ENCODE measurements around the gene GSG1L.

The GSG1L gene

DNA sequence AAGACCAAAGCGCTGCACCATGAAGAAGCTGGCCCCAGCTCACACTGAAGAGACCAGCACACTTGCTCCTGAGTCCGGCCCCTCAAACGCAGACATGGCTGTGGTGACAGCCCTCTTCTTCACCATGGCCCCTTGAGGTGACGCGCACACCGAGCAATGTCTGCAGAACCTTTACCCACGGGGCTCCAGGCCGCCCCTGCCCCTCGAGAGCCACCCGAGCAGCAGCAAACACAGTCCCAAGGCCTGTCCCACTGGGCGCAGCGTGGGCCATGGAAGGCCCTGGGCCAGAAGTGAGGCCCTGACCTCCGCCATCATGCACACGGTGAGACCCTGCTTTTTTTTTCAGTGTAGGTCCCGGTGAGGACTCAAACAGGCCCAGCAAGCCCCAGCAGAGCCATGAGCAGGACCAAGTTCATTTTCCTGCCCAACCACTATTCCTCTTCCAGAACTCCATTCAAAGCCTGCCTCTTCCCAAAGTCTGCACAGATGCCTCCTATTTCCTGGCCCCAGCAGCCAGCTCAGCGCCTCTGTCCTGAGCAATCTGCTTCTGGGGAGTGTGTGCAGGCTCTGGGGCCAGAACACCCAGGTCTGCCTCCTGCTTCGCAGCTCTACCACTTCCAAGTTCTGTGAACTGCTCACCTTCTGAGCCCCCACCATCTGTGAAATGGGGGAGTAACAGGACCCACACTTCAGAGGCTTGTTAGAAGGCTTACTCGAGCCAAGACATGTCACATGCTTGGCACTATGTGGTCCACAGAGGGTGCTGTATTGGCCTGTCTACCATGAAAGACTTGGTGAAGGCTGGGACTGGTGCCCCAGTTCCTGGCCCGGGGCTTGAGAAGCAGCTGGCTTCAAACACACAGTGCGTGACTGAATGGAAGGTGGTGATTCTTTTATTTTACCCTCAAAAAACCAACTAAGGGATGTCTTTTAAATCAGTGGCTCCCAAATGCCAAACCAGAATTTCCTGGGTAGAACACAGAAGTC lies 35.7 kb upstream of the GSG1L start:
- Mint-ChIP-seq H3K4me3 (no peak overlapping the region), H3K27ac (no peak overlapping the region), H3K9me3 (no peaks in the 10 kb centered on the region), H3K27me3 (no peaks in the 10 kb centered on the region), H3K4me1 (ENCODE audit: low read depth) (no peaks in the 10 kb centered on the region), H3K36me3 (ENCODE audit: low read depth) (peaks cover 64% of the 10 kb centered on the region)

DNA sequence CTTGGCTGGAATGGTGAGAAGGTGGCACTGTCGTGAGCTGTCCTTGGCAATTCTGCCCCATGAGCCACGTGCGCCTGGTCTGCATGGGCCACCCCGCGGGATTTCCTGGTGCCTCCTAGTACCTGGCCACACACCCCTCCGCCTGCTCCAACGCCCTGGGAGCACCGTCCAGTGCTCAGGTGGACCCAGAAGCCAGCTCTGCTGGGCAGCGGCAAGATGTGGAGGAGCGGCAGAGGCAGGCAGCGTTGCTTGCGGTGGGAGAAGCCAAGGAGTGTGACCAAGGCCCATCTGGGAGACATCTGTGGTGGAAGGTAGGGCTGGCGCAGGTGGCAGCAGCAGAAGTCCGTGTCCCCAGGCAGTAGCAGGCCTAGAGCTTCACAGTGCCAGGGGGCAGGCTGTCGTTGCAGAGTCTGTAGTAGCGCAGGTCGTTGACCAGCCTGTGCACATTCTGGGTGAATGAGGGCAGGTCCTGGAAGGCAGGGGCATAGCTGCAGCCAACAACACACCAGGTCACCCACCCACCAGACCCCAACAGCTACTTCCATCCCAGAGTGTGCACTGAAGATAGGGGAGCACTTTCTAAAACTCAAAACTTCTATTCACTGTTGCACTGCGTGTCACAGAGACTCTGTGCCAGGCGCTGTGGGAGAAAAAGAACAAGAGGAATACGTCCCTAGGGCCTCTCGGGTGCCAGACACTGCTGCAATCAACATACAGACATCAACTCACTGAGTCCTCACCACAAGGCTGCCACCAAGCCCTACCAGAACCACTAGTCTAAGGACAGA lies 34.9 kb upstream of the GSG1L start:
- H3K27ac Mint-ChIP-seq: no peak overlapping the region
- no peak overlapping the region for H3K4me3 Mint-ChIP-seq
- no peaks in the 10 kb centered on the region for H3K27me3 Mint-ChIP-seq
- H3K4me1 Mint-ChIP-seq (ENCODE audit: low read depth): no peaks in the 10 kb centered on the region
- peaks cover 55% of the 10 kb centered on the region for H3K36me3 Mint-ChIP-seq (ENCODE audit: low read depth)
- no peaks in the 10 kb centered on the region for H3K9me3 Mint-ChIP-seq

DNA sequence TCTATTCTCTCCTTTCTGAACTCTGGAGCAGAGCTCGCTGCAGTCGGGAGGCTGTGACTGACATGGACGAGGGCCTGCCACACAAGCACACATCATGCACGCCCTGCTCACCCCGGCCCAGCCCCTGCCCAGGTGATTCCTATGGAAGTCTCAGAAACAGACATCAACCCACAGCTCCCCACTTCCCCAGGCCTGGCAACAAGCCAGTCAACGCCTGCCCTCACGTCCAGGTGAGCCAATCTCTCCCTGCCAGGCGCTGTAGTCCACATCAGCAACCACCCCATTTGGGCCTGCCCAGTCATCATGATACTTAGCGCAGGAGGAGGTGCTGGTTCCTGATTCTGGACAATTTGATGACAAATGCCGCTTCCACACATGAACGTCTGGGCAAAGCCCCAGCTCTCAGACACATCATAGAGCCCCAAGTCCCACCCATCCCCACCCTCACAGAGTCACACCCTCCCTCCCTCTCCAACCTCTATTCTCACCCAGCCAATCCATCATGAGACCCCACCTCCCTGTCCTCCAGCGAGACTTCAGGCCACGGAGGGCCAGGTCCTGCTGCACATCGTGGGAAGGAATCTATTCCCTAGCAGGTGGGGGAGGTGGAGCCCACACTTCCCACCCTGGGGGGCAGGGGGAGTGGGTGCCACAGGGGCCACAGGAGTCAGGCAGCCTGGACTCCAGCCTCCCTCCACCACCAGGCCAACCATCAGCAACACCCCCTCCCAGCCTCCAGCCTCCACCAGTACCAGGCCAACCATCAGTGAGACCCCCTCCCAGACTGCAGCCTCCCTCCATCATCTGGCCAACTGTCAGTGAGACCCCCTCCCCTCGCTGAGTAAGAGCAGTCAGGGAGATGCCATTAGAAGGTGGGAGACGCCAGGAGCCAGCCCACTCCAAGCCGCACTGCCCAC lies 33.7 kb upstream of the GSG1L start:
- Mint-ChIP-seq H3K27ac (no peak overlapping the region), H3K9me3 (no peaks in the 10 kb centered on the region), H3K4me1 (ENCODE audit: low read depth) (no peaks in the 10 kb centered on the region), H3K36me3 (ENCODE audit: low read depth) (peaks cover 45% of the 10 kb centered on the region), H3K4me3 (no peak overlapping the region), H3K27me3 (no peaks in the 10 kb centered on the region)

DNA sequence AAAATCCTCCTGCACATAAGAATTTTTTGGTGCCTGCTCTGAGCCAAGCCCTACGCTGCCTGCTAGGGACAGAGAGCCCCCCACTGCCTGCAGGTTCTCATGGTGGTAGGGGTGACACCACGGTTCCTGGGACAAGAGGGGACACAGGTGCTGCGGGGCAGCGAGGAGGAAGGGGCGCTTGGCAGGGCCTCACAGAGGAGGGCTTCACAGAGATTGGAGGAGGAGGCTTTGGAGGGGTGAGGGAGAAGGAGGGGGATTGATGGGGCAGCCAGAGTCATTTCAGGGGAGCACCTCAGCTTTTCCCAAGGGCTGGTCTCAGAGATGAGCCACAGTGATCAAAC lies 29.8 kb upstream of the GSG1L start:
- Mint-ChIP-seq H3K36me3 (ENCODE audit: low read depth) (peaks cover 16% of the 10 kb centered on the region), H3K27me3 (no peaks in the 10 kb centered on the region), H3K4me3 (no peak overlapping the region), H3K27ac (no peak overlapping the region), H3K9me3 (no peaks in the 10 kb centered on the region), H3K4me1 (ENCODE audit: low read depth) (no peaks in the 10 kb centered on the region)

- Mint-ChIP-seq H3K9me3 (no peaks in the 10 kb centered on the region), H3K4me3 (no peak overlapping the region), H3K4me1 (ENCODE audit: low read depth) (no peaks in the 10 kb centered on the region), H3K36me3 (ENCODE audit: low read depth) (peaks cover 11% of the 10 kb centered on the region), H3K27ac (no peak overlapping the region), H3K27me3 (no peaks in the 10 kb centered on the region)
Observed at GRCh38 chr16:28092721-28093384, 29.3 kb upstream of the GSG1L start.

DNA sequence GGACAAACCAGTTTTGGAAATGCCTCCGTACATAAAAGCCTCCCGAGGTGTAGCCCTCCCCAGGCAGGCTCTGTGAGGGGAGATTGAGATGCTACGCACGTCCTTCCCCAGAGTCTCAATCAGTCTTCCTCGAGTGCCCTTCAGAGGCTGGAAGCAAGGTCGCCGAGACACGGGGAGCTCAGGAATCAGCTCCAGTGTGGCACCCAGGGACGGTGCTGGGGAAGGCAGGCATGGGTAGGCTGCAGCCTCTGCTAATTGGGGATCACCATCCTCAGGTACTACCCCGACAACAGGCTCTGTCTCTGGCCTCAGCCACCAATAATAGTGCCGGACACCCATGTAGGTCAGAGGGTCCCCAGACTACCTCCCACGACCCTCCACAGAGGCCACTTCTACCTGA lies 28.1 kb upstream of the GSG1L start:
- Mint-ChIP-seq H3K9me3 (no peaks in the 10 kb centered on the region), H3K36me3 (ENCODE audit: low read depth) (peaks cover 2% of the 10 kb centered on the region), H3K27me3 (no peaks in the 10 kb centered on the region), H3K27ac (no peak overlapping the region), H3K4me3 (no peak overlapping the region), H3K4me1 (ENCODE audit: low read depth) (no peaks in the 10 kb centered on the region)

DNA sequence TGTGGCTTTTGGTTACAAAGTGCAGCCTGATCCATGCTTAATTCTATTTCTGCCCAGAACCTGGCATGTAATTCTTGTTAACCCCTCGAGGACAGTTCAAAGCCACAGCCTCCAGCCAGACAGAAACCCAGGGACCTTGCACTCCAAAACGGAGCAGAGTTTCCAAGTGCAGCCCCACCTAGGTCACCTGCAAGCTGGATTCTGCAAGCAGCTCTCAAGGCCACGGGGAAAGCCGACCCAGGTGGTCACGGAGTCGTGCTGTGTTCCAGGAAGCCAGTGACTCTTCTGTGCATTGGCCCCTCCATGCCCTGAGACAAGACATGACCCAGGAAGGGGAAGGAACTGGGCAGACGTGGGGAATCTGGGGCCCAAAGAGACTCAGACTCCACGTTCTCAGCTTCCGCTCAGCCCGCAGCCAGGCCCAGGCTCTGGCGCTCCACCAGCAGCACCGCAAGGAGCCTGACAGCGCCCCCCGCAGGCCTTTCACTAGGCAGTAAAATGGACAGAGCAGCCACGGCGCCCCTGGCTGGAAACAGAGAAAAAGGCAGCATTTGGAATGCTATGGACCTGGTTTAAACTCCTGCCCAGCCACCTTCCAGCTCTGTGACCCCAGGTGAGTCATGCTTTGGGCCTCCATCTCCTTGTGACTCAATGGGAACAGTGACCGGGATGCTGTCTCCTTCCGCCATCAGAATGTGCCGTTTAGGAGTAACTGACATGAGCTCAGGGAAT lies 27.3 kb upstream of the GSG1L start:
- H3K4me3 Mint-ChIP-seq: no peak overlapping the region
- no peaks in the 10 kb centered on the region for H3K9me3 Mint-ChIP-seq
- no peak overlapping the region for H3K27ac Mint-ChIP-seq
- no peaks in the 10 kb centered on the region for H3K27me3 Mint-ChIP-seq
- H3K36me3 Mint-ChIP-seq (ENCODE audit: low read depth): no peaks in the 10 kb centered on the region
- no peaks in the 10 kb centered on the region for H3K4me1 Mint-ChIP-seq (ENCODE audit: low read depth)

- H3K9me3 Mint-ChIP-seq: no peaks in the 10 kb centered on the region
- H3K36me3 Mint-ChIP-seq (ENCODE audit: low read depth): no peaks in the 10 kb centered on the region
- no peak overlapping the region for H3K4me3 Mint-ChIP-seq
- peak overlapping the region; percentile 43 for H3K27ac Mint-ChIP-seq
- H3K4me1 Mint-ChIP-seq (ENCODE audit: low read depth): no peaks in the 10 kb centered on the region
- no peaks in the 10 kb centered on the region for H3K27me3 Mint-ChIP-seq
Observed at GRCh38 chr16:28089992-28090365, 26.5 kb upstream of the GSG1L start.

DNA sequence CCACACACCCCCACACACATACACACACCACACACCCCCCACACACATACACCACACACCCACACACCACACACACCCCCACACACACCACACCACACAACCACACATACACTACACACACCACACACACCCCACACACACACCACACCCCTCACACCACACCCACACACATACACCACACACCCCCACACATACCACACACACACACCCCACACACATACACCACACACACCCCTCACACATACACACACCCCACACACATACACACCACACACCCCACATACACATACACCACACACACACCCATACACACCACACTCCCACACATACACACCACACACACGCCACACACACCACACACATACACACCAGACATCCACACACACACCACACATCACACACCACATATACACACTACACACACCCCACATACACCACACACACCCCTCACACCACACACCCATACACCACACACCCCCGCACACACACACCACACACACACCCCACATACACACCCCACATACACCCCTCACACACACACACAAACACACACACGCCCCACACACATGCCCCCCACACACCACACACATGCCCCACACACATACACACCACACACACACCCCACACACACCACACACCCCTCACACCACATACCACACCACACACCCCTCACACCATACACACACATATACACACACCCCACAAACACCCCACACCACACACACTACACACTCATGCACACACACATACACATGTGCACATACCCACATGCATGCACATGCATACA lies 25.9 kb upstream of the GSG1L start:
- no peaks in the 10 kb centered on the region for H3K36me3 Mint-ChIP-seq (ENCODE audit: low read depth)
- H3K4me3 Mint-ChIP-seq: no peak overlapping the region
- no peaks in the 10 kb centered on the region for H3K27me3 Mint-ChIP-seq
- H3K27ac Mint-ChIP-seq: peak overlapping the region; percentile 43
- H3K4me1 Mint-ChIP-seq (ENCODE audit: low read depth): no peaks in the 10 kb centered on the region
- no peaks in the 10 kb centered on the region for H3K9me3 Mint-ChIP-seq

DNA sequence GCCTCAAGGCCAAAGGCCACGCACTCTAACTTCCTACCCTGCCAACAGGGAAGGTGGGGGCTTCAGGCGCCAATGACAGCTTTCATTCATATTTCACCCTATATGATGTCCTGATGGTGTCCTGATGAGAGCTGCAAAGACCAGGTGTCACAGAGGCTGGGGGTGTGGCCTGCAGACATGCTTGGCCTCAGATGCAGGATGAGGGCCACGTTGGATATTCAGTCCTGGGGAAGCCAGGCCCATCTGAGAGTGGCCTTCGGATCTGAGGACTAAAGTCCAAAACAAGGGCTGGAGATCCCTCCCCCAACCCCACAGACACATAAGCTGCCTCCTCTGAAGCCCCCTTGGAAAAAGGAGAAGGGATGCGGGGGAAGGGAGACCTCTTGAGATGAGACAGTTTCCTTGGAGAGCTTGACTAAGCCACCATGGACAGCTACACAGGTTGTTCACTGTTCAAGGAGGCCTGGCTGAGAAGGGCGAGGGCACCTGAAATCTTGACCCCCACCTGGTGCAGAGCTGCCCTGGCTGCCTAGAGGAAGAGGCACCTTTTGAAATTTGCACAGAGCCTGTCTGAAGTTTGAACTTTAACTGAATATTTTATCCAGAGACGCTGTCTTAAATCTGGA lies 24.3 kb upstream of the GSG1L start:
- Mint-ChIP-seq H3K4me1 (ENCODE audit: low read depth) (no peaks in the 10 kb centered on the region), H3K9me3 (no peaks in the 10 kb centered on the region), H3K4me3 (no peak overlapping the region), H3K27ac (no peak overlapping the region), H3K36me3 (ENCODE audit: low read depth) (no peaks in the 10 kb centered on the region), H3K27me3 (no peaks in the 10 kb centered on the region)

- Mint-ChIP-seq H3K9me3 (no peaks in the 10 kb centered on the region), H3K4me1 (ENCODE audit: low read depth) (no peaks in the 10 kb centered on the region), H3K4me3 (no peak overlapping the region), H3K27me3 (no peaks in the 10 kb centered on the region), H3K36me3 (ENCODE audit: low read depth) (no peaks in the 10 kb centered on the region), H3K27ac (no peak overlapping the region)
Observed at GRCh38 chr16:28087140-28087660, 23.7 kb upstream of the GSG1L start.

- H3K27ac Mint-ChIP-seq: no peak overlapping the region
- no peaks in the 10 kb centered on the region for H3K36me3 Mint-ChIP-seq (ENCODE audit: low read depth)
- no peaks in the 10 kb centered on the region for H3K4me1 Mint-ChIP-seq (ENCODE audit: low read depth)
- no peaks in the 10 kb centered on the region for H3K9me3 Mint-ChIP-seq
- H3K27me3 Mint-ChIP-seq: no peaks in the 10 kb centered on the region
- no peak overlapping the region for H3K4me3 Mint-ChIP-seq
Observed at GRCh38 chr16:28086186-28087139, 22.9 kb upstream of the GSG1L start.
